D721Med (cell line): ENCODE data around the gene GPR162.

Experiments used
- DNase-seq: peaks from one replicate; pipeline ENCODE4 v3.0.0; 2011; ENCODE audit warnings: low spot score; ENCODE audit not compliant: insufficient read length
- FAIRE-seq: peaks from 2 replicates; lab custom pipeline; 2011; peaks lifted over from hg19 to GRCh38; lab: Jason Lieb, UNC
- TF ChIP-seq, protein P1 (sequence below): IDR thresholded peaks from 2 replicates; pipeline ENCODE4 v1.5.1; 2012; ENCODE audit warnings: mild to moderate bottlenecking, control low read depth; ENCODE audit not compliant: insufficient read depth; ENCODE audit errors: missing control alignments

Gene GPR162

DNA sequence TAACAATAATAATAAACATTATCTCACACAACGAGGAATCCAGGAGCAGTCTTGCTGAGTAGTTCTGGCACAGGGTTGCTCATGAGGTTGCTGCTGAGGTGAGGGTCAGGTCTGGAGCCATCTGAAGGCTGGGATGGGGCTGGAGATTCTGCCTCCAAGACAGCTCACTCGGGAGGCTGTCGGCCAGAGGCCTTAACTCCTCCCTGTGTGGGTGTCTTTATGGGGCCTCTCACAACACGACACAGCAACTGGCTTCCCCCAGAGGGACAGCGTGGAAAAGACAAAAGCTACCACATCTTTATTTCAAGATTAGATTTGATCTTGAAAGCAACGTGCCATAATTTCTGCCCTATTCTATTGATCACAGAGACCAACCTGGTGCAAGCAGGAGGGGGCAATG lies 39.5 kb upstream of the GPR162 start:
- TF ChIP-seq, protein P1, sequence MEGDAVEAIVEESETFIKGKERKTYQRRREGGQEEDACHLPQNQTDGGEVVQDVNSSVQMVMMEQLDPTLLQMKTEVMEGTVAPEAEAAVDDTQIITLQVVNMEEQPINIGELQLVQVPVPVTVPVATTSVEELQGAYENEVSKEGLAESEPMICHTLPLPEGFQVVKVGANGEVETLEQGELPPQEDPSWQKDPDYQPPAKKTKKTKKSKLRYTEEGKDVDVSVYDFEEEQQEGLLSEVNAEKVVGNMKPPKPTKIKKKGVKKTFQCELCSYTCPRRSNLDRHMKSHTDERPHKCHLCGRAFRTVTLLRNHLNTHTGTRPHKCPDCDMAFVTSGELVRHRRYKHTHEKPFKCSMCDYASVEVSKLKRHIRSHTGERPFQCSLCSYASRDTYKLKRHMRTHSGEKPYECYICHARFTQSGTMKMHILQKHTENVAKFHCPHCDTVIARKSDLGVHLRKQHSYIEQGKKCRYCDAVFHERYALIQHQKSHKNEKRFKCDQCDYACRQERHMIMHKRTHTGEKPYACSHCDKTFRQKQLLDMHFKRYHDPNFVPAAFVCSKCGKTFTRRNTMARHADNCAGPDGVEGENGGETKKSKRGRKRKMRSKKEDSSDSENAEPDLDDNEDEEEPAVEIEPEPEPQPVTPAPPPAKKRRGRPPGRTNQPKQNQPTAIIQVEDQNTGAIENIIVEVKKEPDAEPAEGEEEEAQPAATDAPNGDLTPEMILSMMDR: no peak
- FAIRE-seq: no peak

DNA sequence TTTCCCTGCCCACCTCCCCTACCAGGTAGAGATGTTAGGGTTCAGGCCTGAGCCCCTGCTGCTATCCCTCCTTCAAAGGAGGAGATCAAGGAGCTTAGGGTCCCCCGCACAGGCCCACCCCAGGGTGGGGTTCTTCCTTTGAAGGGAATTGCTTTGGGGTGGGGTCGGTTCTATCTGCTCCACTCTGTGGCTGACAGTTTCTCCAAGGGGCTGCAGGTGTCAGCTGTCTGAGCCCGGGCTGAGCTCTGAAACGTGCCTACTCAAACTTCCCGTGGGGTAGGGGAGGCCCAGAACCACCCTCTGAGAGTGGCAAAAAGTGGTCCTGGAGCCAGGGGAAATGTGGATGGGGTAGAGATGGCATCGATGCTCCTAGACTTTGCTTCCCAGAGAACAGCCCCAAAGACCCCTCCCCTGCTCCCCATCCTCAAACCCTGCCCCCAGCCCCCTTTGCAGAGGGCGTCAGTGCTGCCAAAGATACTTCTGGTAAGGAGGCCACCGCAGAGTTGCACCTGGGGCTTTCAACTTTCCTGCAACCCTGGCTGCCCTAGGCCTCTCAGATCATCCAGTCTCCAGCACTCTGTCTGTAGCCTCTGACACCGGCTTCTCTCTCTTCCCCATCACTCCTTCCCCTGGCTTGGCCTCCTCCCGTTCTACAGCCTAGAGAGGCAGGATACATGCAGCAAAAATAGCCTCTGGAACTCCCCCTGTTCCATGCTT lies 38.6 kb upstream of the GPR162 start:
- DNase-seq (no peak), FAIRE-seq (no peak)
- TF ChIP-seq, protein P1: no peak

More for the DNA sequence above, 39.5 kb upstream of the GPR162 start:
- no peak for DNase-seq

DNA sequence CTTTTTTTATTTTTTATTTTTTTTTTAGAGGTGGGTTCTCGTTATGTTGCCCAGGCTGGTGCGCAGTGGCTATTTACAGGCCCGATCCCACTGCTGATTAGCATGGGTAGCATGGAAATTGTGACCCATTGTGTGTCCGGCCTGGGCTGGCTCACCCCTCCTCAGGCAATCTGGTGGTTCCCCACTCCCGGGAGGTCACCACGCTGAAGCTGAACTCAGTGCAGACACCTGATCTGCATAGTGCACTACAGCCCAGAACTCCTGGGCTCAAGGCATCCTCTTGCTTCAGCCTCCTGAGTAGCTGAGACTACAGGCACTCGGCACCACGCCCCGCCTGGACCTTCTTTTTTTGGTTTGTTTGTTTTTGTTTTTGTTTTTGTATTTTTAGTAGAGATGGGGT lies 37.8 kb upstream of the GPR162 start:
- FAIRE-seq: no peak
- DNase-seq: no peak
- TF ChIP-seq, protein P1: no peak

DNA sequence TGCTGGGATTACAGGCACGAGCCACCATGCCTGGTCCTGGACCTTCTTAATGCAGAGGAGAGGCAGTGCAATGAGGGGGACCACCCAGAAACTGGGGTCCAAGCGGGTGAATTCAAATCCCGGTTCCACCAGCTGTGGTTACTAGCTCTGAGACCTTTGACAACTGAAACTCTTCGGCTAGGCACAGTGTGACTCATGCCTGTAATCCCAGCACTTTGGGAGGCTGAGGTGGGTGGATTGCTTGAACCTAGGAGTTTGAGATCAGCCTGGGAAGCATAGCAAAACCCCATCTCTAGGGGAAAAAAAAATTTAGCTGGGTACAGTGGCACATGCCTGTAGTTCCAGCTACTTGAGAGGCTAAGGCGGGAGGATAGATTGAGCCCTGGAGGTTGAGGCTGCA lies 37.3 kb upstream of the GPR162 start:
- TF ChIP-seq, protein P1: no peak
- no peak for FAIRE-seq
- DNase-seq: no peak

DNA sequence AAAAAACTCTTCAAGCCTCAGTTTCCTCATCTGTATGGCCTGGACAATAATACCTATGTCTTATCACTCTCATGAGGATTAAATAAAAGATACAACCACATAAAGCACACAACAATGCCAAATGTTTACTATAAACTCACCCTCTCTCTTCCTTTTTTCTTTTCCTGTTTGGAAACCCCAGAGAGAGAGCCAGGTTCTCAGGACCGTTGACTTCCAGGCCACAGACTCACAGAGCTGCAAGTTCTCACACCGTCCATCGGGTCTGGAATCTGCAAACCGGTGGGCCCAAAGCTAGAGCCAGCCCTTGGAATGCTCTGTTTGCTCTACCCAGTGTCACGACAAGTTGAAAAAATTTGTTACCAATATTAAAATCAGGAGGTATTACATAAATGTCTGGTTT lies 36.9 kb upstream of the GPR162 start:
- TF ChIP-seq, protein P1: no peak
- no peak for FAIRE-seq
- DNase-seq: no peak

DNA sequence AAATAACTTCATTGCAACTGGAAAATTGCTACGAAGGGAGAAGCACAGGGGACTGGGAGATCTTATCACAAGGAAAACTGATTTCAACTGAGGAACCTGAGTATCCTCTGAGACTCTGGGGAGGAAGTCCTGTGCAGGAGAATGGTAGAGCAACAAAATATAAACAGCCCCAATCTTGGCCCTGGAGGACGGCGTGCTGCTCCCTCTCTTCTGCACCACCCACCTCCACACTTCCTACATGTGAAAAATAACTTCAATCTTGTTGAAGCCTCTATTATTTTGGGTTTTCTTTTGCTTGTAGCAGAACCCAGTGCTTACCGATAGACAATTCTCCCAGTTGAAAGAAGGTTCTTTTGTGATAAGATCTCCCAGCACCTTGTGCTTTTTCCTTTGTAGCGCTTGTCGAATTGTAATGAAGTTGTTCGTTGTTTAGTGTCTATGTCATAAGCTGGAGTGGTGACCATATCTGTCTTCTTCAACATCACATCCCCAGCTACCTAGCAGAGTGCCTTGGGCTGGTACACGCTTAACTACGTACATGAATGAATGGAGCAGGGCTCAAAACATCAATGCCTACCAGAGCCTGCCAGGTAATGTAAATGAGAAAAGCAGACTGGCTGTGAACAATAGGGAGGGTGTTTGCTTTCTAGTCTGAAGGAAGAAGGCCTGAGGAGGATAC lies 35.1 kb upstream of the GPR162 start:
- FAIRE-seq (no peak), DNase-seq (no peak)
- TF ChIP-seq, protein P1: no peak

DNA sequence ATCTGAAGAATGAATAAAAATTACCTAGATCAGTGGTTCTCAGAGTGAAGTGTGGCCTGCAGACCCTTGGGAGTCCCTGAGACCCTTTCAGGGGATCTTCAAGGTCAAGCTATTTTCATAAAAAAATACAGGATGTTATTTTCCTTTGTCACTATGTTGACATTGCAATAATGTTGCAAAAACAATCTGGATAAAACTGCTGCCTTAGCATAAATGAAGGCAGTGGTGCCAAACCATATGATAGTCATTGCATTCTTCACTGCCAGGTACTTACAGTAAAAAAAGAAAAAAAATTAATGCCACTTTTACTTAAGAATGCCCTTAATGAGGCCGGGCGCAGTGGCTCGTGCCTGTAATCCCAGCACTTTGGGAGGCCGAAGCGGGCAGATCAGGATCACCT lies 34.3 kb upstream of the GPR162 start:
- DNase-seq (no peak), FAIRE-seq (no peak)
- TF ChIP-seq, protein P1: no peak
